PC-3 (cell line): ENCODE data around the gene DGAT2.

Source experiments
- CTCF ChIP-seq: fragments of 300-600 bp; sonication (generic); conservative IDR thresholded peaks from 2 replicates; pipeline ENCODE4 v1.5.1; 2017; ENCODE audit warnings: antibody characterized with exemption, low read depth, mild to moderate bottlenecking, low read length
- EZH2 ChIP-seq: fragments of 300-600 bp; sonication (generic); IDR thresholded peaks from one replicate; pipeline ENCODE4 v1.6.1; 2017; ENCODE audit warnings: antibody characterized with exemption, mild to moderate bottlenecking, low read length; ENCODE audit not compliant: unreplicated experiment

- no peak for TF ChIP-seq CTCF
- TF ChIP-seq EZH2, result no peak
Measured at GRCh38 chr11:75762158-75762557, 6.4 kb upstream of the DGAT2 start.
